K562 (cell line): Measurements from ENCODE around the gene CYP21A2. TPM values are rescaled to one million over a fixed set of nuclear protein-coding genes. Genes with fewer than 3 reads are reported as not detected.

Experiments used
- ATAC-seq: fragments of 200-7000 bp; cut with Tn5 transposase; 3 replicates; pipeline ENCODE4 v1.9.1; 2020; ENCODE audit warnings: moderate library complexity
- BruUV-seq: library from RNA; stranded (reverse); fragments of 400-500 nt; replicated peaks from 2 replicates; lab custom pipeline; 2021; lab: Mats Ljungman, UMichigan
- CTCF ChIA-PET: fragments of 300-600 bp; formaldehyde crosslinking; extraction: SDS; loops from one replicate; lab custom pipeline; 2021; ENCODE audit warnings: low intra/inter-chr PET ratio; lab: Yijun Ruan, JAX
- POLR2A ChIA-PET: fragments of 300-600, 350-650 bp; sonication (Branson Sonifier 250); formaldehyde crosslinking; extraction: SDS; loops from one replicate; lab custom pipeline; 2021; ENCODE audit warnings: antibody characterized with exemption, inconsistent platforms; lab: Yijun Ruan, JAX
- DNase-seq, 4 experiments: peaks; one replicate each; pipeline versions ENCODE4 v3.0.0 to v3.0.0-alpha.2; 2011 to 2018; ENCODE audit warnings: low spot score in 3 of 4, mixed read lengths in 3 of 4; ENCODE audit errors: extremely low read depth in 1 of 4
- FAIRE-seq: peaks from 2 replicates; lab custom pipeline; 2011; peaks lifted over from hg19 to GRCh38; lab: Jason Lieb, UNC
- H2AFZ ChIP-seq: 2 replicates; pipeline ENCODE4 v1.6.0; 2011; ENCODE audit warnings: low read depth, low read length, control low read depth, inconsistent platforms
- H3K27ac ChIP-seq: fragments of 200-600 bp; 3 replicates; pipeline ENCODE4 v1.8.0; 2011; ENCODE audit warnings: low read depth, mild to moderate bottlenecking, control low read depth, inconsistent platforms, low read length, moderate library complexity, mixed read lengths; ENCODE audit errors: extremely low read depth
- H3K27me3 ChIP-seq, 2 experiments: fragments of 300-600 bp in 1 of 2; 2 replicates in 1 of 2; 3 replicates in 1 of 2; pipeline versions ENCODE4 v1.6.0 to v1.8.0; 2011; ENCODE audit warnings: inconsistent platforms in 2 of 2, low read length in 2 of 2, mild to moderate bottlenecking in 1 of 2, mixed read lengths in 1 of 2, moderate library complexity in 1 of 2; ENCODE audit not compliant: control insufficient read depth in 2 of 2, insufficient read depth in 2 of 2
- H3K36me3 ChIP-seq: fragments of 300-600 bp; 3 replicates; pipeline ENCODE4 v1.8.0; 2011; ENCODE audit warnings: mild to moderate bottlenecking, low read length, inconsistent platforms; ENCODE audit not compliant: control insufficient read depth, insufficient read depth
- H3K4me1 ChIP-seq, 2 experiments: fragments of 200-600 bp in 1 of 2; replicated peaks in 1 of 2; 2 replicates in 1 of 2; 3 replicates in 1 of 2; pipeline versions ENCODE4 v1.5.1 to v1.8.0; 2011; ENCODE audit warnings: inconsistent platforms in 2 of 2, low read length in 2 of 2, mild to moderate bottlenecking in 1 of 2, mixed read lengths in 1 of 2, moderate library complexity in 1 of 2; ENCODE audit not compliant: control insufficient read depth in 2 of 2, insufficient read depth in 2 of 2
- H3K4me2 ChIP-seq: 2 replicates; pipeline ENCODE4 v1.6.1; 2011; ENCODE audit warnings: low read length, control low read depth, inconsistent platforms, mixed read lengths; ENCODE audit not compliant: insufficient read depth
- H3K4me3 ChIP-seq: fragments of 200-600 bp; sonication (generic), shearing (Covaris generic); 2 replicates; pipeline ENCODE4 v1.5.1; 2016; ENCODE audit warnings: control low read depth, inconsistent platforms
- H3K79me2 ChIP-seq: fragments of 200-600 bp; 3 replicates; pipeline ENCODE4 v1.8.0; 2011; ENCODE audit warnings: low read length, inconsistent platforms; ENCODE audit not compliant: control insufficient read depth, insufficient read depth
- H3K9ac ChIP-seq, 2 experiments: 2 replicates each; pipeline versions ENCODE4 v1.6.0 to v1.6.1; 2011; ENCODE audit warnings: low read depth in 2 of 2, low read length in 2 of 2, control low read depth in 1 of 2, inconsistent platforms in 1 of 2, mild to moderate bottlenecking in 1 of 2, mixed read lengths in 1 of 2; ENCODE audit not compliant: insufficient read depth in 1 of 2
- H3K9me1 ChIP-seq: one replicate; pipeline ENCODE4 v1.6.0; 2011; ENCODE audit warnings: inconsistent platforms, mild to moderate bottlenecking, low read length, moderate library complexity; ENCODE audit not compliant: control insufficient read depth, insufficient read depth
- H3K9me3 ChIP-seq: replicated peaks from 2 replicates; pipeline ENCODE4 v1.5.1; 2011; ENCODE audit warnings: low read depth, low read length, inconsistent platforms; ENCODE audit not compliant: control insufficient read depth, insufficient read depth
- H4K20me1 ChIP-seq: replicated peaks from 2 replicates; pipeline ENCODE4 v1.6.1; 2011; ENCODE audit warnings: low read length, inconsistent platforms, mixed read lengths; ENCODE audit not compliant: control insufficient read depth, insufficient read depth
- ATF3 ChIP-seq, 2 experiments: fragments of 450-650 bp in 1 of 2; sonication (generic) in 1 of 2; formaldehyde crosslinking in 1 of 2; IDR thresholded peaks in 1 of 2; conservative IDR thresholded peaks in 1 of 2; 2 replicates each; pipeline versions ENCODE4 v1.6.1 to v1.8.1; 2016 to 2023; ENCODE audit warnings: mild to moderate bottlenecking in 2 of 2, moderate library complexity in 2 of 2, inconsistent platforms in 1 of 2, missing genetic modification reagents in 1 of 2
- CEBPG ChIP-seq, 3 experiments: fragments of 200-800 bp in 1 of 3; sonication (Bioruptor generic) in 1 of 3; sonication (generic) in 1 of 3; formaldehyde crosslinking in 1 of 3; IDR thresholded peaks in 2 of 3; conservative IDR thresholded peaks in 1 of 3; 2 replicates each; pipeline versions ENCODE4 v1.6.1 to v1.8.0; 2016 to 2022; ENCODE audit warnings: missing compliant biosample characterization in 2 of 3, missing genetic modification characterization in 2 of 3, mild to moderate bottlenecking in 1 of 3, missing genetic modification reagents in 1 of 3
- ESRRA ChIP-seq: fragments of 450-650 bp; IDR thresholded peaks from 2 replicates; pipeline ENCODE4 v1.6.1; 2014; ENCODE audit warnings: low read depth, mild to moderate bottlenecking, moderate library complexity, borderline replicate concordance
- PRDM10 ChIP-seq: fragments of 450-650 bp; IDR thresholded peaks from 2 replicates; pipeline ENCODE4 v1.6.1; 2018; ENCODE audit not compliant: partially characterized antibody
- ZBTB17 ChIP-seq: fragments of 450-650 bp; formaldehyde crosslinking; IDR thresholded peaks from 2 replicates; pipeline ENCODE4 v1.4.0; 2020; ENCODE audit warnings: mild to moderate bottlenecking
- WGBS: fragments of 100-300 bp; shearing (Covaris generic); methylation state at CpG from one replicate; pipeline ENCODE4 v1.1.6; 2016; ENCODE audit warnings: low coverage, mixed read lengths; ENCODE audit not compliant: insufficient coverage; ENCODE audit errors: missing lambda C conversion rate; 5-methylcytosine and 5-hydroxymethylcytosine counted together
- in situ Hi-C: fragments of 300-500 bp; cut with MboI; formaldehyde crosslinking; loops from 4 replicates; pipeline ENCODE4 v1.15.0; 2018; ENCODE audit warnings: inconsistent platforms, mixed read lengths
- intact Hi-C: fragments of 100-400 bp; cut with micrococcal nuclease; formaldehyde crosslinking; loops from 2 replicates; pipeline ENCODE4 v1.14.2; 2022
- polyA plus RNA-seq, 8 experiments: library from polyadenylated mRNA; depleted of rRNA in 4 of 8; stranded (reverse) in 5 of 8; unstranded in 3 of 8; fragments of >200 nt; fragmentation: Nextera tagmentation in 2 of 8; fragmentation: Illumina TruSeq in 1 of 8; extraction: Ambion mirVana in 2 of 8; extraction: Trizol in 1 of 8; gene quantifications; 2 replicates each; pipeline versions ENCODE4 v1.2.1 to v1.2.3, GENCODE V29; 2011 to 2014; ENCODE audit warnings: inconsistent platforms in 1 of 8, missing spikeins in 1 of 8
- total RNA-seq, 7 experiments: library from RNA; depleted of rRNA in 6 of 7; stranded (reverse); fragments of >200 nt in 6 of 7; fragmentation: Illumina TruSeq in 2 of 7; extraction: Trizol in 2 of 7; gene quantifications; 2 replicates each; pipeline versions ENCODE4 v1.2.1 to v1.2.3, GENCODE V29; 2011 to 2021; ENCODE audit warnings: low replicate concordance in 1 of 7

The CYP21A2 gene
- total and polyA plus RNA-seq, 9 of the 15 experiments (the other 6 are each of a cell fraction or from before 2014, with no cell fraction given), result 0.03 to 1.4 (median 0.19) TPM

- H4K20me1 ChIP-seq, result no peaks in the 10 kb centered on the region
- peak; percentile 56 for TF ChIP-seq ATF3 (IDR thresholded peaks at IDR 0.05)
- no peak for TF ChIP-seq ATF3 (CRISPR knock-in tag; conservative IDR thresholded peaks at IDR 0.05)
- no peak for TF ChIP-seq ESRRA
- TF ChIP-seq ZBTB17 (CRISPR knock-in tag), result no peak
- TF ChIP-seq CEBPG (CRISPR knock-in tag; IDR thresholded peaks at IDR 0.05), result no peak; the same call in 1 of the 2 replicates
- no peak for TF ChIP-seq CEBPG (tag; conservative IDR thresholded peaks at IDR 0.05 in 1 of 2, IDR thresholded peaks at IDR 0.05 in 1 of 2)
- no peak for TF ChIP-seq PRDM10
- WGBS, result 13% methylated on average over 11 of the region's 12 CpGs
- ATAC-seq (no peak), DNase-seq (no peak), FAIRE-seq (no peak)
- intact Hi-C loops (no loop called here), in situ Hi-C loops (no loop called here)
- H3K36me3 ChIP-seq, result no peaks in the 10 kb centered on the region
- no peak overlapping the region for H3K4me3 ChIP-seq
- peaks cover 9 to 11% of the 10 kb centered on the region in 2 experiments for H3K4me1 ChIP-seq
- no peaks in the 10 kb centered on the region for H3K79me2 ChIP-seq
- H3K9me3 ChIP-seq, result no peaks in the 10 kb centered on the region
- peaks cover 31 to 48% of the 10 kb centered on the region in 2 experiments for H3K27me3 ChIP-seq
- no peak overlapping the region for H3K4me2 ChIP-seq
- ChIA-PET POLR2A (interaction anchor here (0.6 to 1.6 kb wide), 4 partner anchors 8 to 621 kb away, joined by 3 read pairs; no protein-coding TSS in a partner anchor), CTCF (no interaction called here)
- H3K9me1 ChIP-seq, result no peaks in the 10 kb centered on the region
- no peak overlapping the region for H2AFZ ChIP-seq
- H3K27ac ChIP-seq, result no peak overlapping the region
- no peak overlapping the region for H3K9ac ChIP-seq
- no TSS peak for BruUV-seq
Observed at GRCh38 chr6:32076321-32076809, 38.1 kb downstream of the CYP21A2 start.
